ENCODE data around the gene MRGPRE. TPM values are rescaled to one million over a fixed set of nuclear protein-coding genes. Genes with fewer than 3 reads are reported as not detected.
"Not testable (repeated sequence)": the region's sequence is repeated elsewhere in the genome, so short reads cannot be mapped to it uniquely, and the experiment has no call there.

The MRGPRE gene
- not detected for polyA plus RNA-seq (2012; ENCODE audit: insufficient read depth, insufficient read length)

DNA sequence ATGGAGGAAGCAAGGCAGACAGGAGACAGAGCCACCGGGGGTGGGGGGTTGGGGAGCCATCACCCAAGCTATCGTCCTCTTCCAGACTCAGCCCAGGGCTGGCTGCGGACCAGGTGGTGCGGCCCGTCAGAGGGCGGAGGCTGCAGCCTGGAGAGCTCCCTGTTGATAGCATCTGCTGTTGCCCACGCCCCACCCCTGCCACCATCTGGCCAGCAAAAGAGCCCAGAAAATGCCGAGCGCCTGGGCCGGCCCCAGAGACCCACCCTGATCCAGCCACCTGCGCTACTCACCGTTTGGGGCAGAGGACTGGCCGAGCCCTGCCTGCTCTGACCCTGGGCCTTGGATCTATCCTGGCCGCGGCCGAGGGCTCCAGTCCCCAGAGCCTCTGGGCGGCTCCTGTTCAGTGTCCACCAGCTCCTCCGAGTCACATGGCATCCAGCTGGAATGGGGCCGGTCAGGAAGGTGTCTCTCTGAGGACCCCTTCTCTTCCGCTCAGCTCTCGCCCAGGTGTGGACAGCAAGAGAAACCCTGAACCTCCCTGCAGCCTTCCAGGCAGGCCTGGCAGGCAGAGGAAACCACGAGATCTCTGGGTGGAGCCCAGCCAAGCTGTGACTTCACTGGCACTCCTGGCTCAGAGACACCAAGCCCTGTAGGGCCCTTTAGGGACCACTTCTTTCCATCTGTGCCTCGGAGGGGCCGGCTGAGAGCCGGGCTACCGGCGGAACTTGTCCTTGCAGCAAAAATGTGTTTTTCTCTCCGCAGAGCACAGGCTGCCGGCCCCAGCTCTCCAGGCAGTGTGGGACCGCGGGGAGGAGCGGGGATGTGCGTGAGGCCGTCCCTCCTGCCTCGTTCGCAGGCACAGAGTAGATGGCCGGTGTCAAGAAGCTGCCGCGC lies at the start of gene MRGPRE:
MRGPRE (minus strand) TSS at position 567 of the 894 bp plus-strand sequence. CDS start 3,618 bp downstream, outside the sequence.
- H3K4me3 ChIP-seq (ENCODE audit: low read length): no peak within 1 kb of the TSS
- DNase-seq (ENCODE audit: low read depth, low spot score): no peak

DNA sequence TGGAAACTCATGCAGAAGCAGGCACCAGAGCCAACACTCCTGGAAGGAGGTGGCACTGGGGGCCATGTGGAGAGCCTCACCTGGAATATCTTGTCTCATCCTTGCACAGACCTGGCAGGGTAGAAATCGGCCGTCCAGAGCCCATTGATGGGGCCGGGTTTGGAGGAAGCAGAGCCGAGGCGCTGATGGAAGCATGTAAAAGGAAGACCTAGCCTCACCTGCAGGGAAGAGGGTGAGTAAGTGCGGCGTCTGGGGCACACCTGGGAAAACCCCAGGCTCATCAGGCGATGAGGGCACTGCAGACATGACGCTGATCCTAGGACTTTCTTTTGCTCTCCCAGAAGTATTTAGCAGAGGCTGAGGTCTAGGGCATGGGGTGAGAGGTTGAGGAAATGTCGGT lies 48.9 kb upstream of the MRGPRE start:
- not testable (repeated sequence) for DNase-seq (ENCODE audit: low read depth, low spot score); H3K4me3 ChIP-seq (ENCODE audit: low read length)

- DNase-seq (ENCODE audit: low read depth, low spot score); H3K4me3 ChIP-seq (ENCODE audit: low read length): not testable (repeated sequence)
Measured at GRCh38 chr11:3280662-3281061, 48.4 kb upstream of the MRGPRE start.

- H3K4me3 ChIP-seq (ENCODE audit: low read length); DNase-seq (ENCODE audit: low read depth, low spot score): not testable (repeated sequence)
Measured at GRCh38 chr11:3278922-3279321, 46.7 kb upstream of the MRGPRE start.

DNA sequence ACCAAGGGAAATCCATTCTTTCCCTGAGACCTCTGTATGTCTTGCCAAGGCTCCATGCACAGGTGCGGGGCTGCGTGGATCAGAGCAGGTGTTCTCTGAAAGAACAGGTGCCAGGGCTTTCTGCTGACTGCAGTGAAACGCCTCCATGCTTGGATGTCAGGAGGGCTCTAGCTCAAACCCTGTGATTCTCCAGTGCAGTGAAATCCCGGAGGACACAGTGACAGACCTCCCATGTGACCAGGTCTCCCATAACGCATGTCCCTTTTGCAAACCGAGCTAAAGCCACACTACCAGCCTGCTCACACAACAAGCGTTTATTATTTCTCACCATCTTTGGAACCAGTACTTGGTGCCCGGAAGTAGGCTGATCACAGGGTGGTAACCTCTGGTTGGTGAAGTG lies 41.4 kb upstream of the MRGPRE start:
- not testable (repeated sequence) for H3K4me3 ChIP-seq (ENCODE audit: low read length); DNase-seq (ENCODE audit: low read depth, low spot score)

GRCh38 chr11:3262548-3262947 lies 30.3 kb upstream of the MRGPRE start:
- not testable (repeated sequence) for H3K4me3 ChIP-seq (ENCODE audit: low read length); DNase-seq (ENCODE audit: low read depth, low spot score)

- not testable (repeated sequence) for H3K4me3 ChIP-seq (ENCODE audit: low read length); DNase-seq (ENCODE audit: low read depth, low spot score)
Measured at GRCh38 chr11:3261831-3262230, 29.6 kb upstream of the MRGPRE start.

DNA sequence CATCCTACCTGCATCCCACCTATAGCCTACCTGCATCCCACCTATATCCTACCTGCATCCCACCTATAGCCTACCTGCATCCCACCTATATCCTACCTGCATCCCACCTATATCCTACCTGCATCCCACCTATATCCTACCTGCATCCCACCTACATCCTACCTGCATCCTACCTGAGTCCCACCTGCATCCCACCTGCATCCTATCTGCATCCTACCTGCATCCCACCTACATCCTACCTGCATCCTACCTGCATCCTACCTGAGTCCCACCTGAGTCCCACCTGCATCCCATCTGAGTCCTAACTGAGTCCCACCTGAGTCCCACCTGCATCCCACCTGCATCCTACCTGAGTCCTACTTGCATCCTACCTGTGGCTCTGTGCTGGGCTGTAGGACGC lies 25.3 kb upstream of the MRGPRE start:
- H3K4me3 ChIP-seq (ENCODE audit: low read length); DNase-seq (ENCODE audit: low read depth, low spot score): not testable (repeated sequence)

- DNase-seq (ENCODE audit: low read depth, low spot score); H3K4me3 ChIP-seq (ENCODE audit: low read length): not testable (repeated sequence)
Measured at GRCh38 chr11:3255241-3255640, 23.0 kb upstream of the MRGPRE start.

DNA sequence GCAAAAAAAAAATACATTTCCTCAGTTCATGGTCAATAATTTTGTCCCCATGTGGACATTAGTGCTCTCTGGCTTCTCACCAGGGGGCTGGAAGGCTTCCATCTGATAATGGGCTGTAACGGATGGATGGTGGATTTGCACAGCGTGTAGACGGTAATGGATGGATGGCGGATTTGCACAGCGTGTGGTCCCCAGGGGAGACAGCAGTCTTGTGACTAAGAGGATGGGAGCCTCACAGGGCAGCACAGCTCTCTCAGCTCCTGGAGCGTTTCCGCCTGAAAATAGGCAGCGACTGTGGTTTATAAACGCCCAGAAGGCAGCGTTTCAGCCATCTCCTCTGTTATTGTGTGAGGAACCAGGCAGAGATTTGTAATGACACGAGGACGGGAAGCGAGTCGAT lies 22.6 kb upstream of the MRGPRE start:
- not testable (repeated sequence) for DNase-seq (ENCODE audit: low read depth, low spot score); H3K4me3 ChIP-seq (ENCODE audit: low read length)

GRCh38 chr11:3245071-3245470 lies 12.9 kb upstream of the MRGPRE start:
- no peak overlapping the region for H3K4me3 ChIP-seq (ENCODE audit: low read length)
- DNase-seq (ENCODE audit: low read depth, low spot score): no peak

DNA sequence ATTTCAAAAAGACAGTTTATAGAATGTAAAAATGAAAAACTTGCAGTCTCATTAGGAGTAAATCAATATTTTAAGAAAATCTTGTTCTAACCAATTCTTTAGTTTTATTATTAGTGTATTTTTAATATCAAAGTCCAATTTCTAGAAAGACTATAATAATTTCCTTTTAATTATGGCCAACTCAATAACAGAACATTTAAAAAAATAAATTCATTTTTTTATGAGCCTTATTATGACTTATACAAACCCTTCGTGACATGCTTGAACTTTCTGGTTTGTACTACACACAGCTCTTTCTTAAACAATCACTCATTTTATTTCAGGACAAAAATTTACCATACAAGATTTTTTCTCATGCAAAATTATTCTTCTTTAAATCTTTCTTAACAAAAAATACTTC lies 11.7 kb upstream of the MRGPRE start:
- no peak overlapping the region for H3K4me3 ChIP-seq (ENCODE audit: low read length)

GRCh38 chr11:3237119-3237518 lies 4.9 kb upstream of the MRGPRE start:
- no peak for DNase-seq (ENCODE audit: low read depth, low spot score)
- H3K4me3 ChIP-seq (ENCODE audit: low read length): no peak overlapping the region

More for the DNA sequence above, 11.7 kb upstream of the MRGPRE start:
- no peak for DNase-seq (ENCODE audit: low read depth, low spot score)

GRCh38 chr11:3234846-3235245 lies 2.6 kb upstream of the MRGPRE start:
- H3K4me3 ChIP-seq (ENCODE audit: low read length): no peak overlapping the region
- no peak for DNase-seq (ENCODE audit: low read depth, low spot score)

- H3K4me3 ChIP-seq (ENCODE audit: low read length): no peak overlapping the region
- no peak for DNase-seq (ENCODE audit: low read depth, low spot score)
Measured at GRCh38 chr11:3232956-3233355, 739 bp upstream of the MRGPRE start.

GRCh38 chr11:3231550-3231850 lies 717 bp downstream of the MRGPRE start:
- DNase-seq (ENCODE audit: low read depth, low spot score): no peak
- H3K4me3 ChIP-seq (ENCODE audit: low read length): no peak overlapping the region

- no peak for DNase-seq (ENCODE audit: low read depth, low spot score)
Measured at GRCh38 chr11:3230636-3231549, 1.3 kb downstream of the MRGPRE start.

DNA sequence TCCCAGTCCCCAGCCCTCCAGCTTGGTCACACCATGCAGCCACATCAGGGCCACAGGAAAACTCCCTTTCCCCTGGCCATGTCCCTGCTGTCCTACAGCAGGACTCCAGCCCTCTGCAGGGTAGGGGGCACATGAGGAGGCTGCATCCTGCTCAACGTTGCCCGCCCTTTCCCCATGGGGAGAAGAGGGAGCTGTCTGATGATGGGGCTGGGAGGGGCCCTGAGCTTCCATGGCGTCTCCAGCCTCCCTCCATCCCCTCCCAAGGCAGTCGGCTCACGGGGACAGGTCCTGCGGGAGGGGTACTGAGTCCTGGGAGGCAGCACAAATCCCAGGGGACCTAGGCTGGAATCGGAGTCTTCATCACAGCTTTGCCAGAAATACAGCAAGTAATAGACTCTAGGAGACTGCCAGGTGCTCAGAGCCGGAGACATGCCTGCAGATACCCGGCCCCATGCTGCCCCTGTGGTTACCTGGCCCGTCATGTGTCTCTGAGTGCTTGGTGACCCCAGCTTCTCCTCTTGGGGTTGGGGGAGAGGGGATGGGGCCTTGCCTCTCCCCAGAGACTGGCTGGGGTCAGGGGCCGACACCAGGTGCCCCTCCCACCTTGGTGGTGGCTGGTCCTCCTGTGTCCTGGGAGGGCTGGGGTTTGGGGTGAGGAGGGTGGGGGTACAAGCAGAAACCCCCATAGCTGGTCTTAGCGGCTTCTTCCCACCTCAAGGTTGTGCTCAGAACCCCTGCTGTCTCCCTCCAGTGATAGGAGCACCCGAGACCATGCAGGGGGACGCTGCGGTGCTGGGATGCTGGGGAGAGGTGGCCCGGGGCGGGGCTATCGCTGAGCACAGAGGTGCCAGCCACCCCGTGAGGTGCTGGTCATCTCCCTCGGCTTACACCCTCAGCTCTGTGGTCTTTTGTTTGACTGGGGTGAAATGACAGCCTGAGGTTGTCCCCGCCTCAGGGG lies 2.3 kb downstream of the MRGPRE start:
- DNase-seq (ENCODE audit: low read depth, low spot score): no peak
- H3K4me3 ChIP-seq (ENCODE audit: low read length): no peak overlapping the region

More at GRCh38 chr11:3230636-3231549, 1.3 kb downstream of the MRGPRE start:
- H3K4me3 ChIP-seq (ENCODE audit: low read length): no peak overlapping the region

DNA sequence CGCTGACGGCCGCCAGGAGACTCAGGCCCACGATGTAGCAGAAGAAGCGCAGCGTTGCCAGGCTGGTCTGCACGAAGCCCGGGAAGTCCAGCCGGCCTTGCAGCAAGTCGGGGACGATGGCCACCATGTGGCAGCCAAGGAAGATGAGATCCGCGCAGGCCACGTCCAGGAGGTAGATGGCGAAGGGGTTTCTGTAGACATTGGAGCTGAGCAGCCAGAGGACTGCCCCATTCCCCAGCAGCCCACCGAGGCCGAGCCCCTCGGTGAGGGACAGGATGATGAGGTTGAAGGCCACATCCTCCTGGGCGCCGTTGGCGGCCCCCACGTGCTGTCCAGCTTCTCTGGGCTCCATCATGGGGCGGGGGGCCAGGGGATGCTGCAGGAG lies 3.8 kb downstream of the MRGPRE start:
- no peak for DNase-seq (ENCODE audit: low read depth, low spot score)
- H3K4me3 ChIP-seq (ENCODE audit: low read length): no peak overlapping the region
